GM18870 (cell line): ENCODE measurements around the gene CYBC1.
"Not testable (repeated sequence)": the region's sequence is repeated elsewhere in the genome, so short reads cannot be mapped to it uniquely, and the experiment has no call there.

Experiments used
- ATAC-seq: cut with Tn5 transposase; IDR thresholded peaks from one replicate; pipeline ENCODE4 v1.9.1; 2021; ENCODE audit warnings: moderate library complexity; ENCODE audit not compliant: unreplicated experiment

CYBC1 gene

DNA sequence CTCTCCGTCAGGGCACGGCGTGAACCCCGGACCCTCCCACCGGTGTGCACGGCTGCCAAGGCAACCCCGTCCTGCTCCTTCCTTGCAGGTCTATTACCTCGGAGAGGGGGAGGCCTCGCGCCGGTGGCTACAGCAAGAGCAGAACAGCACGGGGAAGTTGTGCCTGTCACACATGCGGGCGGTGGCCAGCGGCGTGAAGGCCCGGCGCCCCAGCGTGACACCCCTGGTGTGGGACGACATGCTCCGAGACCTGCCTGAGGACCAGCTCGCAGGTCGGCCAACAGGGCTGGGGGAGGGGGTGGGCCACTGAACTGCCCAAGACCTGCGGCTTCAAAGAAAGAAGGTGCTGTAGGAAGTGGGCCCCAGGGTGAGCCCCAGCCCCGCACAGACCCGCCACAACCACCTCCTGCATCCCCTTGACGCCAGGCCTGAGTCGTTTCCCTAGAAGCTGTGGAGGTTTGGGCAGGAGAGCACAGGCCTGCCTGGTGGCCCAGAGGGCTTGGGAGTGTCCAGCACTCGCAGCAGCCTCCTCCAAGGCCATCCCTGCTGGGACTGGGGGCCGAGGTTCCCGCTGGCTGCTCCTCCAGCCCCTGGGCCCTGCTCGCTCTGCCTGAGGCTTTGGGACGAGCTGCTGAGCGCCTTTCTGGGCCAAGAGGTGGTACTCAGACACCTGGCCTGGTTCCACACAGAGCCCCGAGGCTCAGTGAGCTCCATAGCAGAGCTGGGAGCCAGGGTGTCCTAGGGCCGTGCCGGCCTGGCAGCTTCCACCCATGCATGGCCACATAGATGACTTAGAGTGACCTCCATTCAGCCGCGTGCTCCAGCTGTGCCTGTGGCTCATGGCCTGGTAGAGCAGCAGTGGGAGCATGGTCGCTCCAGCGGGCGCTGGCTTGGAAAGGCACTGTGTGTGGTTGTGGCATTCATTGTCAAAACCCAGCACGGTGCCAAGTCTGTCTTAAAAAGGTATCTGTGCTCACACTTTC lies 14.7 kb downstream of the CYBC1 start:
- ATAC-seq, result no peak

GRCh38 chr17:82435103-82435502 lies 15.4 kb downstream of the CYBC1 start:
- no peak for ATAC-seq

DNA sequence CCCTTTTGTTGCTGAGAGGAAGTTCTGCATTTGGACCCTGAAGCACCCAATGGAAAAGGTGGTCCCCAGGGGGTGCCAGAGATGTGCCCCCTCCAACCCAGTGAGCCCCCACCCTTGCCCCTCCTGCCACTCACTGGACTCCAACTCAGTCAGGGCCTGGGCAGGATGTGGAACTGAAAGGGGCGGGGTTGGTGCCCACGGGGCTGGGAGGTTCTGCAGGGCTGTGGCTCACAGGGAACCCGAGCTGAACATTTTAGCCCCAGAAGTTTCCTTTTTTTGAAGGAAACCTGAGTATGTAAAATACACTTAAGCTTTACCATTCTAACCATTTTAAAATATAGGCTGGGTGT lies 16.4 kb downstream of the CYBC1 start:
- no peak for ATAC-seq

DNA sequence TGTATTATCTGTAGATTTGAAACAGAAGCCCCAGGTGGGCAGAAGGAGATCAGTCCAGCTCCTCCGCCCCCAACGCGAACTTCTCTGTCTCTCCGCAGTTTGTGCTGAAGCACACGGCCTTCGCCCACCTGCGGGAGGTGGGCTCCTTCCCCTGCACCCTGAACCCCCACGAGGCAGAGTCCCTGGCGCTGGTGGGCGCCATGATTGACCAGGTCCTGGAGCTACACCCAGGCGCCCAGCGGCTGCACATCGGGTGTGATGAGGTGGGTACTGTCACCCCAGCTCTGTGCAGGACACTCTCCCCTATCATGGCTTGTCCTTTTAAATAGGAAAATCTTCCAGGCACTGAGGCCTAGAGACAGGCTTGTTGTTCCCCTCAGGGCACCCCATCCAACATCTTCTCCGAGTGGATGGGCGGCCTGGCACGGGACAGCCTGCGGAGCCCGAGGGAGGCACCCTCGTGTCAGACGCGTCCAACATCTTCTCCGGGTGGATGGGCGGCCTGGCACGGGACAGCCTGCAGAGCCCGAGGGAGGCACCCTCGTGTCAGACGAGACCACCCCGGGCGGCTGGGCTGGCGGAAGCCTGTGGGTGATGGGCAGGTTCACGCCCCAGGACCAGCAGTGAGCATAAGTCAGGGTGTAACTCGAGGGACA lies 16.9 kb downstream of the CYBC1 start:
- ATAC-seq, result no peak

DNA sequence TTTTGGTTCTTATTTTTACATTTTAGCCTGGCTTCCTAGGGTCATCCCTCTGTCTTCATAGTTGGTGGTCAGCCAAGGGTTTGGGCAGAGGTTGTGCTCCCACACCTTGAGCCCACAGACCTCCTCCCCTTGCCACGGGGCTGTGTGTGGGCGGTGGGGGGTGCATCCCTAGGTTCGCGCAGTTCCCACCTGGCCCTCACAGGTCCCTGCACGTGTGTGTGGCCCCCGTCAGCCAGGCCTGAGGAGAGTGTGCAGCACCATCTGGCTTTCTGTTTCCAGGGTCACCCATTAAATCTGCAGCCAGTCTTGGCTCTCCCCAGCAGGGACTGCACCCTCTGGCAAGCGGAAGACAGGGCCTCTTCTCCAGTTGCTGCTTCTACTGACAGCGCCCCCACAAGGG lies 18.5 kb downstream of the CYBC1 start:
- ATAC-seq, result no peak

GRCh38 chr17:82429824-82430223 lies 20.7 kb downstream of the CYBC1 start:
- no peak for ATAC-seq

DNA sequence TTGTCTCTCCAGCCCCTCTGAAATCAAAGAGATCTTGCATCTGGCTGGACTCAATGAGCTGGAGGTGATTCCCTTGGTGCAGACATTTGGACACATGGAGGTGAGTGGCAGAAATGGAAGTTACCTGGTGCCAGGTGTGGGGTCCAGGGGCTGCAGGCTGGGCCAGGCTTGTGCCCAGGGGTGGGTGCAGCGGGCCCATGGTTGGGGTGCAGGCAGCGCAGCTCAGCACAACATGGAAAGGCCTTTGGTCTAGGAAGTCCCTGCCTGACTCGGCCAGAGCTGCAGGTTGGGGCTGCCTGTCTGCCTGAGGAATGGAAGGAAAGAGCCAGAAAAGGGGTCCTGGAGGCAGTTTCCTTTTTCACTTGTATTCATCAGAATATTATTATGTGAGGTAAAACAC lies 22.0 kb downstream of the CYBC1 start:
- no peak for ATAC-seq

- ATAC-seq, result no peak
Measured at GRCh38 chr17:82424863-82425159, 25.7 kb downstream of the CYBC1 start.

GRCh38 chr17:82424001-82424862 lies 26.3 kb downstream of the CYBC1 start:
- ATAC-seq, result no peak

- no peak for ATAC-seq
Measured at GRCh38 chr17:82419540-82419939, 31.0 kb downstream of the CYBC1 start.

GRCh38 chr17:82418001-82418986 lies 32.3 kb downstream of the CYBC1 start, which contains the start of the genes HEXD and OGFOD3:
Gene HEXD (plus strand): TSS chr17:82418347. CDS start chr17:82419800, 1,453 bp downstream.
Gene OGFOD3 (minus strand): TSS chr17:82418586. CDS start chr17:82418485, 101 bp downstream.
- ATAC-seq, result peak; percentile 41

DNA sequence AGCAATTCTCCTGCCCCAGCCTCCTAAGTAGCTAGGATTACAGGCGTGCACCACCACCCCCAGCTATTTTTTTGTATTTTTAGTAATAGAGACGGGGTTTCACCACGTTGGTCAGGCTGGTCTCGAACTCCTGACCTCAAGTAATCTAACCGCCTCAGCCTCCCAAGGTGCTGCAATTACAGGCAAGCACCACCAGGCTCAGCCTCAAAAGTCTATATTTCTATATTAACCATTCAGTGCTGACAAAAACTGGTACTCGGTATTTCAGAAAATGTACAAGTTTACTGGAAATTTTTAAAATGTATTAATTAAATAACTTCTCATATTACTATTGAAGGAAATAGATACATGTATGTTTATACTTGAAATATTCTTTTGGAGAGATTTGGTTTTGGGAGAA lies 33.8 kb downstream of the CYBC1 start:
- ATAC-seq, result no peak

DNA sequence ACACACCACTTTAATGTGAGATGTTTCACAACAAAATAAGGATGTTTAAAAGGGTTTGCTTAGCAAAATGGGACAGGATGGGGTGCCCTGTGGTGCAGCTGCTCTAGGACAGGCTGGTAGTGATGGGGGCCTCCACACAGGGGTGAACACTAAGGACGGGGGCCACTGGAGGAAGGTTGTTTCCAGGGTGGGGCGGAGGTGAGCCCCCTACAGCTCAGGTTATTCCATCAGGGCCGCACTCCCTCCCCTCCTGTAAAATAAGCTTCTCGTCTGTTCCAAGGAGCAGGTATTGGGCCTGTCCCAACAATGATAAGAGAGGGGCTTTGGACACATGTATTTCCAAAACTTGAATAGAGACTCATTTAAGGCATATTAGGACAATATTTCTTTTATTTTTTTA lies 34.3 kb downstream of the CYBC1 start:
- no peak for ATAC-seq

- no peak for ATAC-seq
Measured at GRCh38 chr17:82415786-82416185, 34.8 kb downstream of the CYBC1 start.

- ATAC-seq, result no peak
Measured at GRCh38 chr17:82415336-82415735, 35.2 kb downstream of the CYBC1 start.

- ATAC-seq, result no peak
Measured at GRCh38 chr17:82414548-82415281, 35.8 kb downstream of the CYBC1 start.

- no peak for ATAC-seq
Measured at GRCh38 chr17:82412535-82413520, 37.7 kb downstream of the CYBC1 start.

GRCh38 chr17:82412081-82412480 lies 38.5 kb downstream of the CYBC1 start:
- ATAC-seq, result not testable (repeated sequence)
